Aorta (tissue), 5 donors: ENCODE results near the gene KCNT1. TPM values are rescaled to one million over a fixed set of nuclear protein-coding genes. Genes with fewer than 3 reads are reported as not detected.

Experiments used
- ATAC-seq: fragments of 200-7000 bp; cut with Tn5 transposase; one replicate; pipeline ENCODE4 v1.9.1; 2022; ENCODE audit warnings: moderate library complexity; ENCODE audit not compliant: low FRiP score
- DNase-seq, 2 donors: peaks; one replicate each; pipeline ENCODE4 v3.0.0-alpha.2; 2020
- H3K27ac ChIP-seq, 2 donors: one replicate each; pipeline ENCODE4 v1.5.1; 2013; ENCODE audit warnings: low read length in 2 of 2, mild to moderate bottlenecking in 2 of 2, moderate library complexity in 2 of 2, control low read depth in 1 of 2, inconsistent platforms in 1 of 2, low read depth in 1 of 2
- H3K27me3 ChIP-seq, 2 donors: one replicate each; pipeline ENCODE4 v1.6.1; 2013; ENCODE audit warnings: control low read depth in 1 of 2, low read length in 1 of 2, mild to moderate bottlenecking in 1 of 2, moderate library complexity in 1 of 2; ENCODE audit not compliant: insufficient read depth in 2 of 2, control insufficient read depth in 1 of 2
- H3K36me3 ChIP-seq, 2 donors: one replicate each; pipeline ENCODE4 v1.6.1; 2013; ENCODE audit warnings: control low read depth in 1 of 2, low read length in 1 of 2, mild to moderate bottlenecking in 1 of 2; ENCODE audit not compliant: insufficient read depth in 2 of 2, control insufficient read depth in 1 of 2
- H3K4me1 ChIP-seq, 2 donors: one replicate each; pipeline ENCODE4 v1.6.1; 2013; ENCODE audit warnings: low read length in 2 of 2, control low read depth in 1 of 2, mild to moderate bottlenecking in 1 of 2, moderate library complexity in 1 of 2; ENCODE audit not compliant: insufficient read depth in 2 of 2, control insufficient read depth in 1 of 2
- H3K4me3 ChIP-seq, 2 donors: one replicate each; pipeline ENCODE4 v1.5.1; 2013; ENCODE audit warnings: low read length in 2 of 2, control low read depth in 1 of 2, mild to moderate bottlenecking in 1 of 2
- H3K9me3 ChIP-seq: one replicate; pipeline ENCODE4 v1.6.1; 2013; ENCODE audit warnings: mild to moderate bottlenecking, low read length; ENCODE audit not compliant: control insufficient read depth
- WGBS, 2 donors: extraction: QIAGEN DNeasy Blood & Tissue Kit; methylation state at CpG; one replicate each; pipeline ENCODE4 v1.1.7; 2013; 5-methylcytosine and 5-hydroxymethylcytosine counted together
- intact Hi-C, 2 donors: fragments of 100-400 bp; cut with DNase I; formaldehyde crosslinking; loops; one replicate each; pipeline versions ENCODE4 v1.14.2 to v1.15.0; 2022
- polyA plus RNA-seq, 2 donors: library from polyadenylated mRNA; stranded (reverse); fragments of 200-250 nt; gene quantifications; one replicate each; pipeline ENCODE4 v1.2.3, GENCODE V29; 2013
- total RNA-seq, 2 donors: library from RNA; stranded (reverse); fragmentation: NEBNext Ultra II Directional; extraction: Animal tissue kit (Norgen Biotek cat#: 25700); gene quantifications; one replicate each; pipeline ENCODE4 v1.2.1, GENCODE V29; 2021
- donor health status: healthy with polysubstance abuse.
- donor health status: Bipolar disorder and iron deficiency.
- donor health status: DM: no; HTN: no; CAD: no.
- donor health status: DM: no; HTN: no; CAD: no.
- donor health status: DM: yes; HTN: yes; CAD: no.

The KCNT1 gene
- total and polyA plus RNA-seq, 4 donors, result 0.16 to 0.78 TPM; not detected in 2

DNA sequence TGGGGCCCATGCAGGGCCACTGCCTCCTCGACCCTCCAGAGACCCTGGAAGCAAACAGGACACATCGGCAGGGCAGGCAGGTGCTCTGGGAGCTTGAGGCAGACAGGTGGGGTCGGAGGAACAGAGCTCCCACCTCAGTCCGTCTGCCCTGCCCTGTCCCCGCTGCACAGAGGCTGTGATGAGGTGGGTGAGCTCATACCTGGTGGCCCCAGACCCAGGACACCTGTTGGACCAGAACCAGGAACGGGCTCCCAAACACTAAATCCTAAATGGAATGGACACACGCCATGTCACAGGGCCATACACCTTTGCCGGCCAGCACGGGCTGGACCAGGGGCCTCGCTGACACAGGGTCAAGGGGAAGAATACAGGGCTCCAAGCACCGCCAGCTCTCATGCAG, 8.2 kb upstream of the KCNT1 start:
- Histone ChIP-seq H3K4me3 (no peak overlapping the region), H3K27me3 (no peaks in the 10 kb centered on the region), H3K27ac (no peak overlapping the region), H3K4me1 (no peaks in the 10 kb centered on the region), H3K9me3 (no peaks in the 10 kb centered on the region), H3K36me3 (no peaks in the 10 kb centered on the region)
- intact Hi-C loops, result no loop called here
- ATAC-seq (no peak), DNase-seq (no peak)
- WGBS, 2 donors, result 87% methylated on average over 11 of the region's 11 CpGs

DNA sequence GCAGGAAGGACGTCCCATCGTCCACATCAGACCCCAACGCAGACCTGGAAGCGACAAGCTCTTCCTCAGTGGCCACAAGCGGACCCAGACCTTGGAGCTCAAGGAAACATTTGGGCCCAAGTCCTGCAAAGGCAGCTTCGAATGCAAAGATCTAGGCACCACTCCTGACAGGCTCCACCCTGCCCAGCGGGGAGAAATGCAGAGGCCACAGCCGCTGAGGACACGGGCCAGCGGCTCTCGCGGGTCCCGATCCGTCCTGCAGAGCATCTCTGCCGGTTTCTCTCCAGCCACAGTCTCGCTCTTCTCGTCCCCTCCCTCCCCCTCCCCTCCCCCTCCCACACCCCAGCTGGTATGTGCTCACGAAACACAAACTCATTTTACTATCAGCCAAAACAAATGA, 7.6 kb upstream of the KCNT1 start:
- intact Hi-C loops, result no loop called here
- 70 to 80% methylated on average over 18 of the region's 18 CpGs for WGBS, 2 donors
- H3K27me3 ChIP-seq, result no peaks in the 10 kb centered on the region

DNA sequence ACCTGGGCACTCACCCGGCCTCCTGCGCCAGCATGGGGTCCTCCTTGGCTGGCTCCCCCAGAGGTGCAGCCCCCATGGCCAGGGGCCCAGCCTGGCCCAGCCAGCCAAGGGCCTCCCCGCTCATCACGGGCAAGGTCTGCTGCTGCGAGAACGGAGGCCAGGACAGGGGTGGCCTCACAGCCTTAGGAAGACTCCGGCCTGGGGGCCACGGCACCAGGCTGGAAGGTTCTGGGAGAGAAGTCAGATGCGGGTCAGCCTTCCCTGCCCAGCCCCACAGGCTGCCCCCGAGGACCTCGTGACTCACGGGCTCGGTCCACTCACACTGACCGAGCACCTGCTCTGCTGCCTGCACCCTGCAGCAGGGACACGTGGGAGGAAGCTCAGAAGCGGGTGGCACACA, 6.9 kb upstream of the KCNT1 start:
- Histone ChIP-seq H3K27me3 (no peaks in the 10 kb centered on the region), H3K36me3 (no peaks in the 10 kb centered on the region), H3K4me1 (no peaks in the 10 kb centered on the region), H3K27ac (no peak overlapping the region), H3K4me3 (no peak overlapping the region), H3K9me3 (no peaks in the 10 kb centered on the region)
- intact Hi-C loops, result no loop called here
- WGBS, 2 donors, result 88% methylated on average over 16 of the region's 16 CpGs
- ATAC-seq (no peak), DNase-seq (no peak)

More for the DNA sequence above, 7.6 kb upstream of the KCNT1 start:
- DNase-seq (no peak), ATAC-seq (no peak)
- no peak overlapping the region for H3K4me3 ChIP-seq
- H3K27ac ChIP-seq, result no peak overlapping the region
- no peaks in the 10 kb centered on the region for H3K36me3 ChIP-seq
- H3K9me3 ChIP-seq, result no peaks in the 10 kb centered on the region
- no peaks in the 10 kb centered on the region for H3K4me1 ChIP-seq

DNA sequence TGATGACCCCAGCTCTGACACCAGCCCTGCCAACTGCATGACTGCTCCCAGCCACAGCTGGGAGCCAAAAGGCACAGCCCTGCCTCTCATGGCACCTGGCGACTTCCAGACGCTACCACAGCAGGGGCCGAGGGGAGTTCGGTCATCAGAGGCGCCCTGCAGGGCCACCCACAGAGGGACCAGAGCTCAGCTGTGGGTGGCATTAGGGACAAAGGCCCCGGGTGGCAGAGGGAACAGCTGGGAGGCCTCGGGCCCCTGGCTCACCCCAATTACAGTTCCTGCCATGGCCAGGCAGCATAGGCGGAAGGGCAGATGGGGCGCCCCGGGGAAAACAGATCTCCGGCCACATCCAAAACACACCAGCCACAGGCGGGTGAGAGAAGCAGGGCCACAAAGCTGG, 6.3 kb upstream of the KCNT1 start:
- no peaks in the 10 kb centered on the region for H3K36me3 ChIP-seq
- ATAC-seq (no peak), DNase-seq (no peak)
- no peak overlapping the region for H3K27ac ChIP-seq
- H3K9me3 ChIP-seq, result no peaks in the 10 kb centered on the region
- no peak overlapping the region for H3K4me3 ChIP-seq
- WGBS, 2 donors, result 82% methylated on average over 12 of the region's 12 CpGs
- H3K4me1 ChIP-seq, result no peaks in the 10 kb centered on the region
- no peaks in the 10 kb centered on the region for H3K27me3 ChIP-seq
- intact Hi-C loops, result no loop called here

DNA sequence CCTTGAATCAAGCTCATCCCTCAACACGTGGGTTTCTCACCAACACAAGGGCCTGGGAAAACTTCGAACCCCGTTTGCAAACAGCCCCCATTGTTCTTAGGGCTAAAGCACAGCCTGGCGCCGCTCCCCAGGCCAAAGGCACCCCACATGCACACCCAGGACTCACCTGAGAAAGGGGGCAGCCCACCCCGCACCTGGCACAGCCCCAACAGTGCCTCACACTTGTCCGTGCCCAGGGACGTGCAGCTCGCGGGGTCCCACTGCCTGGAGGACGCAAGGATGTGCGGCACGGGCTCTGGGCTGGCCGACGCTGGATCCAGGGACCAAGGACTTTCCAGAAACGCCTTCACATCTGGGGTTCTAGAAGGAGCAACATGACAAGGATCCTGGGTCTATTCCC, 5.5 kb upstream of the KCNT1 start:
- Histone ChIP-seq H3K36me3 (no peaks in the 10 kb centered on the region), H3K9me3 (no peaks in the 10 kb centered on the region), H3K27ac (no peak overlapping the region), H3K27me3 (no peaks in the 10 kb centered on the region), H3K4me1 (no peaks in the 10 kb centered on the region), H3K4me3 (no peak overlapping the region)
- WGBS, 2 donors, result 78 to 81% methylated on average over 16 of the region's 16 CpGs
- intact Hi-C loops, result no loop called here
- ATAC-seq (no peak), DNase-seq (no peak)

DNA sequence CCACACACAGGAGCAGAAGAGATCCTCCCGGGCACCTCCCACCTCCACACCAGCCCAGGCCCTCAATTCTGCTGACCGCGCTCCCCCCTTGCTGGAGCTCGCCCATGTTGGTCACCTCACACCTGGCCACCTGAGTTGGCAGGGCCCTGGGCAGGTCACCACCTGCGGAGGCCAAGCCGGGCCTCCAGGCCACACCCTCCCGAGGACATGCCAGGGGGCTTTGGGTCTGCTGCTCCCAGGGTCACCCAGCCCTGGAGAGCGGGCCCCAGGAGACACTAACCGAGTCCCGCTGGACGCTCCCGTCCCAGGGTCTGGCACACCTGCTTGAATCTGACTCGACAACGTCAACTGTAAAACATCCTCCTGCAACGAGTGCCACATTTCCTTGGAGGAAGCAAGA, 4.8 kb upstream of the KCNT1 start:
- intact Hi-C loops, result no loop called here
- Histone ChIP-seq H3K9me3 (no peaks in the 10 kb centered on the region), H3K4me1 (no peaks in the 10 kb centered on the region), H3K27ac (no peak overlapping the region), H3K4me3 (no peak overlapping the region), H3K27me3 (no peaks in the 10 kb centered on the region), H3K36me3 (no peaks in the 10 kb centered on the region)
- WGBS, 2 donors, result 83 to 84% methylated on average over 15 of the region's 15 CpGs
- DNase-seq, result no peak
- no peak for ATAC-seq

DNA sequence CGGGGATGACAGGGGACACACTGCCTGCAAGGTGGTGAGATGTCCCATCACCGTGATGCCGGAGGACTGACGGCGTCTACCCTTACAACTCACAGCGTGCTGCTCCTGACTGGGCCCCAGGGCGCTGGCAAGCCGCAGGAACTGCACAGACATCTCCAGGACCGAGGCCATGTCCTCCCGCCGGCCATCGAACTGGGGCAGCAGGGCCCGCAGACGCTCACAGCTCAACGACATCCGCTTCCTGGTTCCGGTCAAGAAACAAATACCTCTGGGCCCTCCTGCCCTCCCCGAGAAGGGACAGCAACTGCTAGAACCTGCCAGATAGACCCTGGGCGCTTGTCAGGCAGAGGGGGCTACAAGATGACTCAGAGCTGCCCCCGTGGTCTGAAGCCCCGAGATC, 3.7 kb upstream of the KCNT1 start:
- Histone ChIP-seq H3K4me3 (no peak overlapping the region), H3K27me3 (no peaks in the 10 kb centered on the region), H3K36me3 (no peaks in the 10 kb centered on the region), H3K4me1 (no peaks in the 10 kb centered on the region), H3K27ac (no peak overlapping the region), H3K9me3 (no peaks in the 10 kb centered on the region)
- ATAC-seq (no peak), DNase-seq (no peak)
- intact Hi-C loops, result no loop called here
- 74 to 76% methylated on average over 21 of the region's 21 CpGs for WGBS, 2 donors

DNA sequence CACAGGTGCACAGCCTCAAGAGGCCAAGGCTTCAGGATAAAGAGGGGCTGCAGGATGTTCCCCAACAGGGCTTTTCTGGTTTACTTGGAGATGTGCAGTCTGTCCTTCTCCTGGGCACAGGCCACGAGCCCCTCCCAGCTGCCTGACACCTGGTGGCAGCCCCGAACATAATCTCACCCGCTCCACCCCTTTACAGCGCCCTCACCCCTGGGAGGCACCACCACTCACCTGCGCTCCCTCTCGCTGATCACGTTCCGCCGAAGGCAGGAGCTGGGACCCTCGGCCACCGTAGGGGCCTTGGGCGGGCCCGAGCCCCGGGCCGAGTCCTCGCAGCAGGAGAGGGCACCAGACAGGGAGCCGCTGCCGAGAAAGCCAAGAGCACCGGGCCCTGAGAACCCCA, 3.2 kb upstream of the KCNT1 start:
- WGBS, 2 donors, result 82 to 85% methylated on average over 15 to 19 of the region's 19 CpGs
- DNase-seq, result no peak
- Histone ChIP-seq H3K9me3 (no peaks in the 10 kb centered on the region), H3K27me3 (no peaks in the 10 kb centered on the region), H3K36me3 (no peaks in the 10 kb centered on the region), H3K27ac (no peak overlapping the region), H3K4me1 (no peaks in the 10 kb centered on the region), H3K4me3 (no peak overlapping the region)
- ATAC-seq, result no peak
- intact Hi-C loops, result no loop called here

DNA sequence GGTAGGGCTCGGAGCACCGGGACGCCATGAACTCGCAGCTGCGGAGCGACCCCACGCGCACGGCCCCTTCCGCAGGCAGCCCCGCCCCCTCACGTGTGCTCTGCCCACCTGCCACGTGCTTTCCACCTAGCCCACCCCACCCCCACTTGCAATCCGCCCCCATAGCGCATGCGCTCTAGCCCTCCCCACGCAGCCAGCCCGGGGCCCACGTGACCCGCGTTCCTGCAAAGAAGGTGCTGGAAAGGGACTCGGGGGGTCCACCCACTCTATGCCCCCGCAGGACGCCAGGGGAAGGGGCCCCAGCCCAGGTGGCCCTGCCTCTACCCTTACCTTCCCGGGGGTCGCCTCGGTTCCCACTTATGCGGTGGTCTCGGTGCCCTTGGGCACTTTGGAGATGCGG, 2.5 kb upstream of the KCNT1 start, which contains the start of gene SOHLH1:
SOHLH1 (minus strand) TSS at position 42 of the 400 bp plus-strand sequence; CDS start at position 28, 14 bp downstream.
- no peak for DNase-seq
- no peak within 1 kb of the TSS for H3K27ac ChIP-seq
- H3K4me1 ChIP-seq, result no peaks in the 10 kb centered on the region
- no peak within 1 kb of the TSS for H3K4me3 ChIP-seq
- no peaks in the 10 kb centered on the region for H3K9me3 ChIP-seq
- 87 to 88% methylated on average over 23 to 30 of the region's 30 CpGs for WGBS, 2 donors
- intact Hi-C loops, result no loop called here
- no peak for ATAC-seq
- H3K27me3 ChIP-seq, result no peaks in the 10 kb centered on the region
- no peaks in the 10 kb centered on the region for H3K36me3 ChIP-seq
